HG03103 (cell line): ENCODE measurements around the gene IFNL3.
"Not testable (repeated sequence)": the region's sequence is repeated elsewhere in the genome, so short reads cannot be mapped to it uniquely, and the experiment has no call there.

Source experiments
- ATAC-seq: cut with Tn5 transposase; IDR thresholded peaks from one replicate; pipeline ENCODE4 v1.9.1; 2021; ENCODE audit warnings: low read depth; ENCODE audit not compliant: unreplicated experiment

The IFNL3 gene

DNA sequence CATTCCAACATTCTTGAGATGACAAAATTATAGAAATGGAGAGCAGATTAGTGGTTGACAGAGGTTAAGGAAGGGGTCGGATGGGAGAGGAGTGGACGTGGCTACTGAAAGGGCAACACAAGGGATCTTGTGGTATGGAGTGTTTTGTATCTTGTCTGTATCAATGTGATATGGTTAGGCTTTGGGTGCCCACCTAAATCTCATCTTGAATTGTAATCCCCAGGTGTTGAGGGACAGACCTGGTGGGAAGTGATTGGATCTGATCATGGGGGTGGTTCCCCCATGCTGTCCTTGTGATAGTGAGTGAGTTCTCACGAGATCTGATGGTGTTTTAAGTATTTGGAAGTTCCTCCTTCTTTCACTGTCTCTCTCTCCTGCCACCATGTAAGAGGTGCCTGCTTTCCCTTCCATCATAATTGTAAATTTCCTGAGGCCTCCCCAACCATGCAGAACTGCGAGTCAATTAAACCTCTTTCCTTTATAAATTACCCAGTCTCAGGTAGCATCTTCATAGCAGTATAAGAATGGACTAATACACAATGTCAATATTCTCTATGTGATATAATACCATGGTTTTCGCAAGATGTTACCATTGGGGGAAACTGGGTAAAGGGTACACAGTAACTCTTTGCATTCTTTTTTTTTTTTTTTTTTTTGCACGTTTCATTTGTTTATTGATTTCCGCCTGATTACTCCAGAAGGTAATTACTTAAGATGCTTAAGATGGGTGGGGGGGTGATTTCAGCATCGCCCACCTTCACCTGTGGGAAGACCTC is 8.8 kb upstream of the IFNL3 start:
- no peak for ATAC-seq

DNA sequence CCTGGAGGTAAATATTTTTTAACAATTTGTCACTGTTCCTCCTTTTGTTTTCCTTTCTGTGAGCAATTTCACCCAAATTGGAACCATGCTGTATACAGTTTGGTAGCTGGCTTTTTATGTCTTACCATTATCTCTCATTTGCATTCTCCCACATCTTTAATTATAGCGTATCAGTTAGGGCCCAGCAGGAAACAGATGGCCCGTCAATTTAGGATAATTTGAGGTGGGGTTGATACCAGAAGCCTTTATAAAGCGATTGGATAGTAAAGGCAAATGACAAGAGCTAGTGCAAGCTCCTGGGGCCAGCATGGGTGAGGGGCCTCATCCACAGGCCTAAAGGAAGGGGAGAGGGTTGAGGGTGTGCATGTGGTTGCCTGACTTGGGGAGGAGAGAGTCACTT is 7.7 kb upstream of the IFNL3 start:
- ATAC-seq, result no peak

DNA sequence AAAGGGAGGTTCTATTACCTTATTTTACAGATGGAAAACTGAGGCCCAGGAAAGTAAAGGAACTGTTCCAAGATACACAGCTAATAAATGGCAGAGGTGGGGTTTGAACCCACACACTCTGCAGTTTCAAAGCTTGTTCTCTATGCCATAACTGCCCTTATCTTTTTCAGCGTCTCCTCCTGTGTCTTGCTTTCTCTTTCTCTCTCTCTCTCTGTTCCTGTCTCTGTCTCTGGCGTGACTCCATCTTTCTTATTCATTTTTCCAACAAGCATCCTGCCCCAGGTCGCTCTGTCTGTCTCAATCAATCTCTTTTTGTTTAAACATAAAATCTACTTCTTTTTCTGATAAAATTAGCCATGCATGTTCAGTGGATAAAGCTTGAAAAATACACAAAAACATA is 7.0 kb upstream of the IFNL3 start:
- ATAC-seq, result no peak

DNA sequence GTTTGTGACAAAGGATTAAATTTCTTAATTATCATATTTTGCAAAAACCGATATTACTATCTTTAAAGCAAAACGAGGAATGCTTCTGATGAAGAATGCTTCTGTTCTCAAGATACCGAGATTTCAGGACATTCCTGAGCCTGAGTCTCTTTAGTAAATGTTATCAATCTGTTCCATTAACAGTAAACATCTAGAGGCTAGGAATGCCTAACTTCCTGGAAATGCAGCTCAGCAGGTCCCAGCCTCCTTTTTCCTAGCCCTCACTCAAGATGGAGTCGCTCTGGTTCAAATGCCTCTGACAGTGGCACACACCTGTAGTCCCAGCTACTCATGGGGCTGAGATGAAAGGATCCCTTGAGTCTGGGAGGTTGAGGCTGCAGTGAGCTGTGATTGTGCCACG is 6.3 kb upstream of the IFNL3 start:
- no peak for ATAC-seq

DNA sequence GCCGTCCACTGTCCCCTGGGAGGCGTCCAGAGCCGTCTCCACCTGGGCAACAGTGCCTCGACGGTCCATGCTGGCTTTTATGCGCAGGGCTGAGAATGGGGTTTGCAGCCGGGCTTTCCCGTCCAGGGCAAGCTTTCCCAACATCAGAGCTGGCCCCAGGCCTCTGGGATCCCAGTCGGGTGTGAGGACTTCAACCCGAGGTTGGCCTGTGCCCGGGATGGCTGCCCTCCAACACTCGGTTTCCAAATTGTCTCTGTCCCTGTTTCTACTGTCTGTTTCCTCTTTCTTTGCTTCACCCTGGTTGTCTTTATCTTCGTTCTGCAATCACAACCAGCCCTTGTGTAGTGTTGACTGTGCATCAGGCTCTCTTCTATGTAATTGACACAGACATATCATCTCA is 4.0 kb upstream of the IFNL3 start, which contains the start of gene IFNL4:
IFNL4 (minus strand) TSS at position 51 of the 400 bp plus-strand sequence.
- ATAC-seq, result no peak

DNA sequence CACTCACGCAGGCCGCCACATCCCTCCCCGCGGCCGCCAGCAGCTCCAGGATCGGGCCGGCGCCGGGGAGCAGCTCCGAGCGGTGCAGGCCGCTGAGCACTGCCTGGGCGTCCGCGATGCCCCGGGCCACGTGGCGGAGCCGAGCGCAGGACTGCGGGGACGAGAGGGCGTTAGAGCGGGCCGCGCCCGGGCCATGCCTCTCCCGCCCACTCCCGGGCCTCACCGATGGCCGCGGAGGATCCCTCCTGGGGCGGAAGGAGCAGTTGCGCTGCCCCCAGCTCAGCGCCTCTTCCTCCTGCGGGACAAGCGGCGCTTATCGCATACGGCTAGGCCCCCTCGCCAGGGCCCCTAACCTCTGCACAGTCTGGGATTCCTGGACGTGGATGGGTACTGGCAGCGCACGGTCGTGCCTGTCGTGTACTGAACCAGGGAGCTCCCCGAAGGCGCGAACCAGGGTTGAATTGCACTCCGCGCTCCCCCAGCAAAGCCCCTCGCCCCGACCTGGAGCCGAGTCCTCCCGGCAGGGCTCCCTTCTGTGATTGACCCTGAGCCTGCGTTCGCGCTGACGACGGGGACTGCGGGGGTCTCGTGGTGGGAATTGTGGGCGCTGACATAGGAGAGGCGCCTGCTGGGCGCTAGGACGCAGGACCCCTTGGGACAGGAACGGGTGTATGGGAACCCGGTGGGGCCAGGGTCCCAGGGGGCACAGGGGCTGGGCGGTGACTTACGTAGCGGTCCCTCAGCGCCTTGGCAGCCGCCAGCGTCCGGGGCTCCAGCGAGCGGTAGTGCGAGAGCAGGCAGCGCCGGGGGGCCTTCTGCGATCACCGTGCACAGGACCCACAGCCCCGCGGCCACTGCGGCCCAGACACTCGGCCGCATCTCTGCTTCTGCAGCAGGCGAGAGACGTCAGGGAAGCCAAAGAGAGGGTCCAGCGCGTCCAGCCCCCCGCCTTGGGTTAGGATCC is 3.2 kb upstream of the IFNL3 start:
- no peak for ATAC-seq

DNA sequence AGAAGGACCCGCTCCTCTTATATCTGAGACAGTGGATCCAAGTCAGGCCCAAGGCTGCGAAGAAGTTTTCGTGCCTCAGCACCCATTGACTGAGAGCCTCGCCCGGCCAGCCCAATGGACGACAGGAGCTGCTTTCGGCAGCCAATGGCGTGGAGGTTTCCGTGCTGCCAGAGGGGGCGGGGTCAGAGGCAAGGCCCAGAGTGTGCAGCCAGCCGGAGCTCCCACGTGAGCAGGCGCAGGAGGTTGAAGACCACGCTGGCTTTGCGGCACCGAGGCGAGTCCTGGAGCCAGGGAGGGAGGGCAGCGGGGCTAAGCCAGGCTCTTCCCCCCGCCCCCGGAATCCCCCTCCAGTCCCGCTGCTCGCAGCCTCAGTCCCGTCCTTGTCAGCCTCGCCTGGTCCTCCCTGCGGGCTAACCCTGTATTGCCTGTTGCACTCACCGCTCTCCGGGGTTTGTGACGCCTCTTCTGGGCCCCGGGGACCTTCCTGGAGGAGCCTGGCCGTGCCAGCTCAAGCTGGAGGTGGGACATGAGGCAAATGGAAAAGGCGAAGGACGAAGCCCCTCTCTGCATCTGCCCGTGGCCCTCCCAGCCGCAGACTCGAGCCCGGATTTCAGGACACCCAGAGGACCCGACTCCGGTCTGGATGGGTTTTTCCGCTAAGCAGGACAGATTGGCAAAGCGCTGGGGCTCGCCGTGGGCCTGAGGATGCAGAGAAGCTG is 2.3 kb upstream of the IFNL3 start:
- no peak for ATAC-seq

DNA sequence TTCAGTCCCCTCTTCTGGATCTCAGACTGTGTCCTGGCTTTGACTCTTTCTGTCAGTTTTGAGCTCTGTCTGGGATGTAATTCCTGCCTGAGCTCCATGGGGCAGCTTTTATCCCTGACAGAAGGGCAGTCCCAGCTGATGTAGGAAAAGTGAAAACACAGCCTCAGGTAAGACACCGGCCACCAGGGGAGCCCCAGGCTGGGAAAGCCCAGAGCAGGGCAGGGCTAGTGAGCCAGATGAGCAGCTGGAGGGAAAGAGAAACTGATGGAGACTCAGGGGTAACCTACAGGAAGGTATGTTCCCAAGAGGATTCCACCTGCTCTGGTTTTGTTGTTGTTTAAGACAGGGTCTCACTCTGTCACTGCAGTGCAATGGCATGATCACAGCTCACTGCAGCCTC is 360 bp upstream of the IFNL3 start:
- not testable (repeated sequence) for ATAC-seq

DNA sequence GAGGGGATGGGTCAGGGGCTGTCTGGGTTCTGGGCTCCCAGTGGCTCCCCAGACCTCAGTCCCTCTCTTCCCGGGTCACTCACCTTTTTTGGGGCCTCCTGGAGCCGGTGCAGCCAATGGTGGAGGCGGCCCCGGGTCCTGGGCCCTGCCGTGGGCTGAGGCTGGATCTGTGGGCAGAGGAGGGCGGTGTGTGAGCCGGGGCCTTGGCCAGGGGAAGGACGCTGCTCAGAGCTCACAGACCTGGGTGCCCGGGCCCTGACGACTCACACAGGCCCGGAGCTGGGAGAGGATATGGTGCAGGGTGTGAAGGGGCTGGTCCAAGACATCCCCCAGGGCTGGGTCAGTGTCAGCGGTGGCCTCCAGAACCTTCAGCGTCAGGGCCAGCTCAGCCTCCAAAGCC is 1.1 kb downstream of the IFNL3 start:
- not testable (repeated sequence) for ATAC-seq

DNA sequence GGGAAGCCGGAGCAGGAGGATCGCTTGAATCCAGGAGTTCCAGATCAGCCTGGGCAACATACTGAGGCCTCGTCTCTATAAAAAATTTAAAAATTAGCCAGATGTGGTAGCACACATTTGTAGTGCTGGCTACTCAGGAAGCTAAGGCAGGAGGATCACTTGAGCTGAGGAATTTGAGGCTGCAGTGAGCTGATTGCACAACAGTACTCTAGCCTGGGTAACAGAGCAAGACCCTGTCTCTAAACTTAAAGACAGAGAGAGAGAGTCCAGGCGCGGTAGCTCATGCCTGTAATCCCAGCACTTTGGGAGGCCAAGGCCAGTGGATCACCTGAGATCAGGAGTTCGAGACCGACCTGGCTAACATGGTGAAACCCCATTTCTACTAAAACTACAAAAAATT is 4.4 kb downstream of the IFNL3 start:
- ATAC-seq, result no peak

DNA sequence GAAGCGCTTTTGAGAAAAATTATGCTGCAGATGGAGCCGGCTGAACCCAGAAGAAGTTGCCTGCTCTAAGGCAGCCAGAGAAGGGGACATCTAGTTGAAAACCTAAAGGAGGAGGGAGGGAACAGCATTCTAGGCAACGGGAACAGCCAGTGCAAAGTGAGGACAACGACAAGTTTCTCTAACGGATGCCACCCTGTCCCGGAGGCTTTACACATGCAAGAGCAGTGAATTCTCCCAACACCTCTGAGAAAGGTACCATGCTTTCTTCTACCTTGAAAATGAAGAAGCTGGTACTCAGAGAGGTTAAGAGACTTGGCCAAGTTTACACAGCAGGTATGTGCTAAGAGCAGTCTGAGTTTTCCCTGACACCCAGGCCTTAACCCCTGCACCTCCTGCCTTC is 5.9 kb downstream of the IFNL3 start:
- no peak for ATAC-seq

DNA sequence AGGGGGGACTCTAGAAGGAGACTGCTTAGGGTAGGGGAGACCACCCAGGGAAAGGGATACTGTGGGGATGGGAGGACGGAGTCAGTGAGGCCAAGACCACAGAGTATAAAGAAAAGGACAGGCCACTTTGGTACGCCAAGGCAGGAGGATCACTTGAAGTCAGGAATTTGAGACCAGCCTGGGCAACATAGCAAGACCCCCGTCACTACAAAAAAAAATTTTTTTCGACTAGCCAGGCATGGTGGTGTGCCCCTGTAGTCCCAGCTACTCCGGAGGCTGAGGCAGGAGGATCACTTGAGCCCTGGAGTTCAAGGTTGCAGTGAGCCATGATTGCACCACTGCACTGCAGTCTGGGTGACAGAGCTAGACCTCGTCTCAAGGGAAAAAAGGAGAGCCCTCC is 6.6 kb downstream of the IFNL3 start:
- ATAC-seq, result no peak

DNA sequence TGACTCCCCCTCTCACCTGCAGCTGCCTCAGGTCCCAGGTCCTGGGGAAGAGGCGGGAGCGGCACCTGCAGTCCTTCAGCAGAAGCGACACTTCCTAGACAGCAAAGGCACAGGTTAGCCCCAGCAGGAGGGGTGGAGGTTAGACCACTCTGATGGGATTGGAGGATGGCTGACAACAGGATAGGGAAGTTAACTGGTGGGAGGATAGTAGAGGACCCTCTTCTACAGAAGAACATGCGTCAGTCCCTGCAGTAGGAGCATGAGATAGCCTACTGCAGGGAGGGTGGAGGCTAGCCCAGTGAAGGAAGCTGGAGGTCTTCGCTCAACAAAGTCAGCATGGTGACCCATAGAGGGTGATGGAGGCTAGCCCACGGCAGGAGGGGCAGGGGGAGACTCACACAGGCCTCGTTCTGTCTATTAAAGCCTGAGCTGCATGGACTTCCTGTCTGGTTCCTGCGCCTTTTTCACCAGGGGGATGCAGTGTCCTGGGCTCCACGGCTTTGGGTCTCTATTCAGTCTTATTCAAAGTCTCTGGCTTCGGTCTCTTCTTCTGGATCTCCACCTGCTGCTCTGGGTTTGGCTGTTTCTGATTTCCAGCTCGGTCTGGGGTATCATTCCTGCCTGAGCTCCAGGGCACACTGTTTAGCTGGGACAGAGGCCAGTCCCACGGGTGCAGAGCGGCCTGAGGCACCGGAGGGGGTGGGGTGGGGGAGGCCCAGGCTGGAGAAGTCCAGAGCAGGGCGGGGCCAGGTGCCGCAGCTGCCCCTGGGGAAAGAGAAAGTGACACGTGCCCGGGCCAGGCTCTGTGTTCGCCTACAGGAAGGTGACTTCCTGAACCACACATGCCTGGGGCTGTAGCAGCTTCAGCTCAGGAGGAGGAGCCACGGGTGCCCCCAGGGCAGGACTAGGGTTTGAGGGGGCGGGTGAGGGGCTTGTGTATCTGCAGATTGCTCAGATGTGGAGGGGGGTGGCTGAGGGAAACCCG is 7.3 kb downstream of the IFNL3 start:
- peak; percentile 61 for ATAC-seq

DNA sequence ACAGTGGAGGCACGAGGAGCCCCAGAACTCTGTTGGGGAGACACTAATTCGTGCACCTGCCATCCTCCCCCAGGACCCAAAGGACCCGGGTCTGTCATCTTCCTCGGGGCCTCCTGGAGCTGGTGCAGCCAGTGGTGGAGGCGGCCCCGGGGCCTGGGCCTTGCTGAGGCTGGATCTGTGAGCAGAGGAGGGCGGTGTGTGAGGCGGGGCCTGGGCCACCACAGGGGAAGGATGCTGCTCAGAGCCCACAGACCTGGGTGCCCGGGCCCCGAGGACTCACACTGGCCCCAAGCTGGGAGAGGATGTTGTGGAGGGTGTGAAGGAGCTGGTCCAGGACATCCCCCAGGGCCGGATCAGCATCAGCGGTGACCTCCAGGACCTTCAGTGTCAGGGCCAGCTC is 8.3 kb downstream of the IFNL3 start:
- no peak for ATAC-seq

DNA sequence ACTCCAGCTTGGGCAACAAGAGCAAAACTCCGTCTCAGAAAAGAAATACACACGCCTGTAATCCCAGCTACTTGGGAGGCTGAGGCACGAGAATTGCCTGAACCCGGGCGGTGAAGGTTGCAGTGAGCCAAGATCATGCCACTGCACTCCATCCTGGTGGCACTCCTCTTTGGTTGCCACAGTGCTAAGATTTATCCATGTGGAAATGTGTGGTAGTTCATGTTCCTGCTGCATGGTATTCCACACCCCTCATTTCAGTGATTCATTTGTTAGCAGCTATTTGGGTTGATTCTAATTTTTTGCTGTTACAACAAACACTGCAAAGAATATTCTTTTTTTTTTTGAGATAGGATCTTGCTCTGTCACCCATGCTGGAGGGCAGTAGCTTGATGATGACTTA is 12.1 kb downstream of the IFNL3 start:
- no peak for ATAC-seq

DNA sequence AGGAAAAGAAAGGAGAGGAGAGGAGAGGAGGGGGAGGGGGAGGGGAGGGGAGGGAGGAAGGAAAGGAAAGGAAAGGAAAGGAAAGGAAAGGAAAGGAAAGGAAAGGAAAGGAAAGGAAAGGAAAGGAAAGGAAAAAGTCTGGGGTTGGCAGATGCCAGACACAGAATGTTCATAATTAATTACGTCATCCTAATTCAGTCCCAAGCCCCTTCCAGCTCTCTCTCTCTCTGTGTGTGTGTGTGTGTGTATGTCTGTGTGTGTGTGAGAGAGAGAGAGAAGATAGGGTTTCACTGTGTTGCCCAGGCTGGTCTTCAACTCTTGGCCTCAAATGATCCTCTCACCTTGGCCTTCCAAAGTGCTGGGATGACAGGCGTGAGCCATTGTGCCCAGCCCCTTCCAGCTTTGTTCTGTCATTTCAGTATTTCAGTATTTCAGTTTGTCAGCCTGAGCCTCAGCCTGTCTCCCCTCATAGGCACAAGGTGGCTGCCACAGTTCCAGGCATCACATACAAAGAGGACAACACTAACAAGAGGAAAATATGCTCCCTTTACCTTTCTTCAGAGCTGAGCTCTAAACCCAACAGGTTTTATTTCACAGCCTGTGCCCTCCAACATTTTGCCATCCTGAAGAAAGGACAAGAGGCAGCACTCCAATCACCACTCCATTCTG is 14.6 kb downstream of the IFNL3 start:
- no peak for ATAC-seq

DNA sequence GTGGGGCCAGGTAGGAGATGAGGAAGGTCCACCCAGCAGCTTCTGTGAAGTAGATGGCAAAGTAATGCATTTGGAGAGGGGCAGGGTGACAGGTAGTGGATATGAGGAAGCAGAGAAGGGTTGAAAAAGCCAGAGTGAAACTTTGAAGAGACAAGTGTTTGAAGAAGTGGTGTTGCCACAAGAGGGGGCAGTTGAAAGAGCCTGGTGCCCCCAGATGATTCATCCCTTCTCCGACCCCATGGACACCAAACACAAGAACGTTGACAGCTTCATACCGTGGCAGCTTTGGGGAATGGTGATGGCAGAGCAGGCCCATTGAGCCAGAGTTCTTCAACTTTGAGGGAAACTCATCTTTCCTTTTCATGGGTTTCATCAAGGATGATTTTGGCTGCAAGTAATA is 19.9 kb downstream of the IFNL3 start:
- no peak for ATAC-seq

DNA sequence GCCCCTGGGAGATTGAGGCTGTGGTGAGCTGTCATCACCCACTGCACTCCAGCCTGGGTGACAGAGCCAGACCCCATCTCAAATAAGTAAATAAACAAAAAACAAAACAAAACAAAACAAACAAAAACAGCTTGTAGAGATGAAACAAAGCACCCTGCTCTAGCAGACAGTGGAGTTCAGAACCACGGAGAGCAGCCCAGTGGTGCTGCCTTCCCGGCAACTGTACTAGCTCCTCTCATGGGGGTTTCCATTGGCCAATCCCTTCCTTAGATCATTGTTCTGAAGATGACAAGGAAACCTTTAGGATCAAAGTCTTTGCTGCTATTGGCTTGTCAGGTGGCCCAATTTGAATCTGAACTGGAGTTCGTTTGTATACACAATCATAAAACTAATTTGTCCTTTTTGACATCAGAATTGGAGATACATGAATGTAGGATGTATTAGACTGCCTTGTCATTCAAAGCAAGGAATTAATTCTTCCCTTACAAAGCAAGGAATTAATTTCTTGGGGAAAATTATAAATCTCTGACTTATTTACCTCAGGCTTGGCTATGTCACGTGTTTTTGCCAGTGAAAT is 21.0 kb downstream of the IFNL3 start:
- ATAC-seq, result no peak

DNA sequence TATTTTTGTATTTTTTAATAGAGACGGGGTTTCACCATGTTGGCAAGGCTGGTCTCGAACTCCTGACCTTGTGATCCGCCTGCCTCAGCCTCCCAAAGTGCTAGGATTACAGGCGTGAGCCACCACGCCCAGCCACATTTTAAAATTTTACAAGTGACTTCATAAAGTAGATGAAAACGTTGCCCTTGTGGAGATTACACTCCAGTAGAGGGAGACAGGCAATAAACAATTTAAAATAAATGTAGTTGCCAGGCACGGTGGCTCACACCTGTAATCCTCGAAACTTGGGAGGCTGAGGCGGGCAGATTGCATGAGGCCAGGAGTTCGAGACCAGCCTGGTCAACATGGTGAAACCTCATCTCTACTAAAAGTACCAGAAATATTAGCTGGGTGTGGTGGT is 25.7 kb downstream of the IFNL3 start:
- not testable (repeated sequence) for ATAC-seq
